Measurements from ENCODE around the gene SNX12.

- TF ChIP-seq PBX3 (CRISPR knock-in tag; IDR thresholded peaks at IDR 0.05), result no peak
- peak; percentile 72 for TF ChIP-seq CTCF (tag by site-specific recombination; IDR thresholded peaks at IDR 0.05)
- TF ChIP-seq ZNF274 (IDR thresholded peaks at IDR 0.05; ENCODE audit: low read length), result no peak
- no peak for TF ChIP-seq ZNF274 (tag by site-specific recombination; IDR thresholded peaks at IDR 0.05; ENCODE audit: borderline replicate concordance)
- no peak for TF ChIP-seq REST (tag by site-specific recombination; IDR thresholded peaks at IDR 0.05)
- TF ChIP-seq ZNF416 (tag by site-specific recombination; IDR thresholded peaks at IDR 0.05), result no peak
- TF ChIP-seq ZSCAN18 (tag by site-specific recombination; IDR thresholded peaks at IDR 0.05), result no peak
- no peak for TF ChIP-seq ZNF707 (tag by site-specific recombination; IDR thresholded peaks at IDR 0.05)
- TF ChIP-seq ZNF121 (tag by site-specific recombination; IDR thresholded peaks at IDR 0.05), result no peak
- no peak for TF ChIP-seq YY1 (tag by site-specific recombination; IDR thresholded peaks at IDR 0.05)
- no peak for TF ChIP-seq ZNF132 (tag by site-specific recombination; IDR thresholded peaks at IDR 0.05; ENCODE audit: borderline replicate concordance)
- TF ChIP-seq ZNF292 (tag by site-specific recombination; IDR thresholded peaks at IDR 0.05; ENCODE audit: borderline replicate concordance, low read depth), result no peak
- no peak for TF ChIP-seq ZNF785 (tag by site-specific recombination; IDR thresholded peaks at IDR 0.05)
- TF ChIP-seq ZNF792 (tag by site-specific recombination; IDR thresholded peaks at IDR 0.05), result no peak
- TF ChIP-seq TRIM28 (IDR thresholded peaks at IDR 0.05; ENCODE audit: borderline replicate concordance, low read length), result no peak
These were observed 32.7 kb upstream of the SNX12 start for GRCh38 chrX:71100581-71101505.

Measured in HEK293 (cell line).